GM18858 (cell line): ENCODE results near the gene TAS2R7.
"Not testable (repeated sequence)": the region's sequence is repeated elsewhere in the genome, so short reads cannot be mapped to it uniquely, and the experiment has no call there.

ENCODE experiments used
- ATAC-seq: cut with Tn5 transposase; IDR thresholded peaks from one replicate; pipeline ENCODE4 v1.9.1; 2021; ENCODE audit not compliant: unreplicated experiment

TAS2R7 gene

DNA sequence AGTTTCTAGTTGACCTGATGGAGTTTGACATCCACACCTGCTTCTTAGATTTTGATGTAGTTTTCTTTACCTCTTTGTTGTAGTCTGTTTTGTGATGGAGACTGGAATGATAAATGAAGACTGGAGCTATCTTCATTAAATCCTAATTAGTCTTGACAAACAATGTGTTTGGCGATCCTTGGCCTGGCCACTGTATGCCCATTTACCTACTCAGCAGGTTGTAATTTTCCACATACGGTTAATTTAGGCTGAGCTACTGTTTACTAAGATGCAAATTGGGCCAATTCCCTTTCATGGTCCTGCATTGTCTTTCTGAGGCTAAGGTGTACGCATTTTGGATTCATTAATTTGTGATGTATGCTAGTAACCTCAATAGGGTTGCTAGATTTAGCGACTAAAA lies at the start of gene TAS2R7:
TSS of gene TAS2R7 (minus strand) at position 41 of the 400 bp plus-strand sequence. CDS start 57 bp downstream, outside the sequence.
- ATAC-seq = no peak

DNA sequence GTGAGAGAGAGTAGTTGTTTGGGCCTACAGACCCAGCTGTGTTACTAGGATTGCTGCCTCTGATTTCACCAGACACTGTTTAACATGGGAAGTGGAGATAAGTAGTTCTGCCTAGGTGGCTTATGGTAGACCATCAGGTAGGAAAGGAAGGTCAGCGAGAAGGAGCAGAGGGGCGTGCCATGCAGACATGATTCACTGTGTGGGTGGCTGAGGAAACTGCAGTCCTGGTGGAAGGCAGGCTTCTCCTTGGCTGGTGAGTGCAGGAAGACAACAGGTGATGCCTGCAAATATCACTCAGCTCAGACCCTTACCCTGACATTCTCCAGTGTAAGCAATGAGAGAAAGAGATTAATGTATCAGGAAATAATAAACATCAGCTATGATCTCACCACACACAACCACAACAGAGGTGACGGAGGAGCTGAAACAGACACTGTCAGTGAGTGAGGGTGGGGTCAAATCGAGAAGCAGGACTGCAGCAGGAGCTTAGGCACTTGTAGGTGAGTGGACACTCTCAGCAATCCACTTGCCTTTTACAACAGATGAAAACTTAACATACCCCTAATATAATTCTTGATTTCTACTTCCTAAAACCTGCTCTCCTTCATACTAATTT lies 48.9 kb upstream of the TAS2R7 start:
- no peak for ATAC-seq

DNA sequence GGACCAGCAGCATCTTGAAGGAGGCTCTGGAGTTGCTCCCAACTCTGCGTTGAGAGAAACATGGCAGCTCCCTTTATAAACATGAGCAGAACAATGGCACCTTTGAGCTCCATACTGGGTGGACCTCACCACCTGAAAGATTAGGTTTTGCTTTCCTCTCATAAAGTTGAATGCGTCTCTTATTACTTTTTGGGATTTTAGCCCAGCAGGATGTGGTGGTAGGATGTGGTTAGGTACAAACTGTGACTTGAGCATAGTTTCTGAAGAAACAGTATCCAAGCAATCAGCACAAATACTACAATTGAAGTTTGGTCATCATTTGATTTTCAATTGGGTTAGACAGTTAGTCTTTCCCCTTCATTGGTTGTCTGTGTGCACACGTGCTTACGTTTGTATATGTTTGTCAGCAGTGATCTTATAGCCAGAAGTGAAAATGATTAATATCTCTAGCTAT lies 47.0 kb upstream of the TAS2R7 start, which contains the start of gene PRR4:
TSS of gene PRR4 (minus strand) at position 51 of the 454 bp plus-strand sequence. CDS start at position 13, 38 bp downstream.
- ATAC-seq = no peak

DNA sequence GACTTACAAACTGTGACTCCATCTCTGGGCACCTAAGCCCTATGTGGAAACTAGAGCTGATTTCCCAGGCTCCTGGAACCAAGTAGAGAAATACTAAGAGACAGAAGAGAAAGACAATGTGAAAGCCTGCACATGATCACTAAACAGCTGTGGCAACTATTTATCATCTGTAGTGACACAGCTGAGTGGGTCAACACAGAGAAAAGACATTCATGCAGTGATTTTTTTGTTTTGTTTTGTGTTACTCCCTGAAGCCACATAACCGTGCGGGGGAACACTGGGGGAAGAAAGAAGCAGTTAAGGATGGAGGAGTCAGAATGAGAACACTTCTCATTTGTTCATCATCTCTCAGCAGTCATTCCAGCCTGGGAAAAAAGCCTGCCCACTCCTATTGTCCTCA lies 45.3 kb upstream of the TAS2R7 start:
- no peak for ATAC-seq

GRCh38 chr12:10842862-10843261 lies 40.4 kb upstream of the TAS2R7 start:
- ATAC-seq = no peak

DNA sequence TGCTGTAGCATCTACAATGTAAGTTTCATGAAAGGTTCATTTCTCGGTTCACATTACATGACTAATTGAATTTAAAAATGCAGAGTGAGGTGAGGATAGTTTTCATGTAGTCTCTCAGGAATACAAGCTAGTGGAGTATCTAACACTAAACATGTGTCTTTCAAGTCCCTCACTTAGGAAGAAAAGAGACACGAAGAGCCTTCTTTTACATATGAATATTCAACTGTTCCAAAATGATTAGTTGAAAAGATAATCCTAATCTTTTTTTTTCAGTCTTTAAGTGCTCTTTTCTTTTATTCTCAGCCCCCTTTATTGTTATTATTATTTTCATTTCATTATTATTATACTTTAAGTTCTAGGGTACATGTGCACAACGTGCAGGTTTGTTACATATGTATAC lies 36.0 kb upstream of the TAS2R7 start:
- ATAC-seq = no peak

DNA sequence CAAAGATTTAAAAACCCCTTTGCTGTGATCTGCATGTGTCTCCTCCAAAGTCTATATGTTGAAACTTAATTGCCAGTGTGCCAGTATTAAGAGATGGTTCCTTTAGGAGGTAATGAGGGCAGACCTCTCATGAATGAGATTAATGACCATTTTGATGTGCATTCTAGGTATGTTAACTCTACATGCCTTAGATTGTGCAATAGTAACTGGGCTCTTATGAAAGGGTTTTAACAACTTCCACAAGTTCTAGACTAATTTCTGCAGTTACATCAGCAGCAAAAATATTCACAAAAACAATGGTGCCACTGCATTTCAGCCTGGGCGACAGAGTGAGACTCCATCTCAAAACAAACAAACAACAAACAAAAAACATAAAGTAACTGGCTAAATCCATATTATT lies 27.6 kb upstream of the TAS2R7 start:
- ATAC-seq = no peak

DNA sequence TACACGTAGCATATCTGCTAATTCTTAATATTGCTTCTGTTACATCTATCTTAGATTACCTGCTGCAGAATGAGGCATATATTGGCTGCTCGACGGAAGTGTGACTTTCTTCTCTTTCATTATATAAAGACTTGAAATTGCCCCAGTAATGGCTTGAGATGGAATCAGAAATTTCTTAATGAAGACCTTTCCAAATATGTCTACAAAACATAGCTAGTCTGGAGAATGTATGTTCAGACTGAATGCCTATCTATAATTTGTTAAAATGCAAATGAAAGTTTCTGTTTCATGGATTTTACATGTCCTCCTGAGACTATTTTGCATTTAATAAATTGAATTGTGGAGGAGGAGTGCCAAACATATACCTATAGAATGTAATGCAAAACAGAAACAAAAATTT lies 23.8 kb upstream of the TAS2R7 start, which contains the start of gene TAS2R10:
TSS of gene TAS2R10 (minus strand) at position 101 of the 400 bp plus-strand sequence. CDS start at position 12, 89 bp downstream.
- ATAC-seq = no peak

DNA sequence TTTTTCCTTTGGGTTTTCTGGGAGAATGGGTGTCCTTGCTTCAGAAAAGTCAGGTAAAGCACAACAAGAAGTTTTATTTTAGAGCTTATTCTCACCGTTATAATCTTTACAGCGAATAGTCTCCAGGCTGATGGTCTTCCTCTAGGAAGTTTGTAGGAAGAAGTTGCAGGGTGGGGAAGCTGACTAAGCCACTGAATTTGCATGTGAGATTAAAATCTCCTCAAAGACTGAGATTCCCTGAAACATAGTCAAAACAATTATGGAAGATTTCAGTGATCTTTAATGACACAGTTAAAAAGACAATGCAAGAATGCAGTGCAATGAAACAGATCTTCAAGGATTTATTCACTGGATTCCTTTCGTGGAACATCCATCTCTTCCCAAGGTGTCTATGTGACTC lies 22.5 kb upstream of the TAS2R7 start:
- ATAC-seq = no peak

DNA sequence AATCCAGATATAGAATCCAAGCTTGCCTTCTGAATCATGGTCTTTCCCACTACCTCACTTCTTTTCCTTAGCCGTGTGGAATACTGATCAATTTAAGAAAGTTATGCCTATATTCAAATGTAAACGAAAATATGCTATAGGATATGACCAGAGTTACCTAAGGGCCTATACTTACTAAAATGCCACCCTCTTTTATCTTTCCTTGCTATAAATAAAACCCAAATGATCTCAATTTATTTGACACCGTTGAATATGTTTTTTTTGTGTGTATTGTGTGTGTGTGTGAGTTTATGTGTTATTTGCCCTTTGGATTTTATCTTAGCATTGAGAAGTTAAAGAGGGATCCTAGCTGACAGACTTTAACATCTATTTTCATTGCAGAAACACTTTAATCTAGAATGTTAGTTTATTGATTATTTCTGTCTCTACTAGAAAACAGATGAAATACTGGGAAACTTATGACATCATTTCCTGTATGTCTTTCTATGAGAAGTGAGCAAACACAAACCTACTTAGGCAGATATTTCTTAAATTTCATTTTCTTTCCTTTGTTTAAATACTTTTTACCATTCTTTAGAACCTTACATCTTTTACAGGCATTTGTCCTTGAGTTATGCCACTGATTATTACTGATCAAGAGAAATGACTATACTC lies 9.6 kb upstream of the TAS2R7 start:
- ATAC-seq = no peak

GRCh38 chr12:10810068-10810467 lies 7.6 kb upstream of the TAS2R7 start, which contains the start of gene TAS2R9:
TAS2R9 (minus strand) TSS chr12:10810168; CDS start chr12:10810075, 93 bp downstream.
- ATAC-seq = no peak

DNA sequence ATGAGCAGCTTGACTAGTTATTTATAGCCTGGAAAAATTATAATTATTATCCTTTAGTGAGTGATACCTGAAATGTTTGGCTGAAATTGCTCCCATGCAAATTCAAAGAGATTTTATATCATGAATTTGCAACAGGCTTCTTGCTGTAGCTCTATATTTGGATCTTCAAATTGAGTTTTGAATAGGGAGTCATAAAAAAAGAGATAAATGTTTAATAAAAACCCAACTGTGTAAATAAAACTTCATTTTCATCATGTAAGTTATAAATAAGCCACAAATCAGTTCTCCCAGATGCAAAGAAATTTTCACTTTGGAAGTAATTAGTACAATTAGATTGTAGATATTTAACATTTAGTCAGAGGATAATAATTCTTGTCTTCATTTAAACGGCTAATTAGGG lies 4.8 kb upstream of the TAS2R7 start, which contains the start of gene TAS2R8:
TSS of gene TAS2R8 (minus strand) at position 101 of the 400 bp plus-strand sequence. CDS start 306 bp downstream, outside the sequence.
- ATAC-seq = no peak

GRCh38 chr12:10801741-10802140 lies 686 bp downstream of the TAS2R7 start:
- no peak for ATAC-seq

GRCh38 chr12:10794222-10794621 lies 8.2 kb downstream of the TAS2R7 start:
- ATAC-seq = no peak

DNA sequence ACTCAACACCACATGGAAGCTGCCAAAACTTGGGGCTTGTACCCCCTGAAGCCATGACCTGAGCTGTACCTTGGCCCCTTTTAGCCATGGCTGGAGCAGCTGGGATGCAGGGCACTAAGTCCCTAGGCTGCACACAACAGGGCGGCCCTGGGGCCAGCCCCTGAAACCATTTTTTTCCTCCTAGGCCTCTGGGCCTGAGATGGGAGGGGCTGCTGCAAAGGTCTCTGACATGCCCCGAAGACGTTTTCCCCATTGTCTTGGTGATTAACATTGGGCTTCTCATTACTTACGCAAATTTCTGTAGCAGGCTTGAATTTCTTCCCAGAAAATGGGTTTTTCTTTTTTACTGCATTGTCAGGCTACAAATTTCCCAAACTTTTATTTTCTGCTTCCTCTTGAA lies 10.7 kb downstream of the TAS2R7 start:
- ATAC-seq = not testable (repeated sequence)

GRCh38 chr12:10783252-10783651 lies 19.2 kb downstream of the TAS2R7 start:
- no peak for ATAC-seq

DNA sequence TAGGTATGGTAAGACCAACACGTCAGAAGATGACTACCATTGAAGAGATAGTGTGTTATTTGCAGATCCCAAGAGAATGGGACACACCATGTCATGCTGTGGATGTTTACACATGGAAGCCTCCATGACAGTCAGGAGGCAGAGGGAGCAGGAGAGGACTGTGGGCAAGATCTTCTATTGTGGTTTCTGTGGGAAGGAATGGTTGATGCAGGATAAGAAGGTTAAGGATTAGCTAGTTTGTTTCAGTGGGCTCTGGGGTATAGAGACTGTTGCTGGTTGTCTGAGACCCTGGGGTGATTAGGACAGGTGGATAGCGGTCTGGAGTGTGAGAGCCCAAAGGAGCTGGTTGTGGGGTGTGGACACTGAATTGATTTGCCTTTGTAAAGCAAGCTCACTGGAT lies 23.3 kb downstream of the TAS2R7 start:
- ATAC-seq = no peak

- ATAC-seq = no peak
Observed at GRCh38 chr12:10771132-10771733, 31.2 kb downstream of the TAS2R7 start.

DNA sequence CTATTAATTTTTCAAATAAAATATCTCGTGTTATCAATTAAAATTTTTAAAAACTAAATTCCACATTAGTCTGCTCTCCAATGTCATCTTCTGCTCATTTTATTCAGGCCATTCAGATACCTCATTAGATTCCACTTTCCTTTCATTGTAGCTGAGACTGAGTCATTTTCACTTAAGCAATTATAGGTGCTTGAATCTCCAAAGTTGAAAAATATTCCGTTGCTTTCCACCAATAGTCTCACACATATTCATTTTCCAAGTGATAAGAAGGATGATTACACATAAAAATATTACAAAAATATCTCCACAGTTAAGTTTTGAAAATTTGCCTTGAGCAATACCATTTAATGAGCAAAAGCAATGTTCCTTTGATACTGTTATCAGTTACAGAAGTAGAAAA lies 42.8 kb downstream of the TAS2R7 start:
- ATAC-seq = no peak

DNA sequence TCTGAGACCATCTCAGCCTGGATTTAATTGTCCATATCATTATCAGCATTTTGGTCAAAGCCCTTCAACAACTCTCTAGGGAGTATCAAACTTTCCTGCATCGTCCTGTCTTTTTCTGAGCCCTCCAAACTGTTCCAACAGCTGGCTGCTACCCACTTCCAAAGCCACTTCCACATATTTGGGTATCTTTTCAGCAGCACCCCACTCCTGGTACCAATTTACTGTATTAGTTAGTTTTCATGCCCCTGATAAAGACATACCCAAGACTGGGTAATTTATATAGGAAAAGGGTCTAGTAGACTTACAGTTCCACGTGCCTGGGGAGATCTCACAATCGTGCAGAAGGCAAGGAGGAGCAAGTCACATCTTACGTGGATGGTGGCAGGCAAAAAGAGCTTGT lies 46.2 kb downstream of the TAS2R7 start:
- no peak for ATAC-seq

GRCh38 chr12:10753059-10753458 lies 49.4 kb downstream of the TAS2R7 start:
- no peak for ATAC-seq
